WTC11 (cell line): ENCODE measurements around the gene ZNF521.

ENCODE experiments used
- AFF4 ChIP-seq: sonication (generic); formaldehyde crosslinking; IDR thresholded peaks from 2 replicates; pipeline ENCODE4 v1.8.1; 2023; ENCODE audit warnings: mild to moderate bottlenecking, missing genetic modification reagents, borderline replicate concordance
- ATF1 ChIP-seq: sonication (generic); formaldehyde crosslinking; IDR thresholded peaks from 2 replicates; pipeline ENCODE4 v1.8.1; 2023; ENCODE audit warnings: mild to moderate bottlenecking, moderate library complexity, missing genetic modification reagents
- CREB1 ChIP-seq: sonication (generic); formaldehyde crosslinking; IDR thresholded peaks from 2 replicates; pipeline ENCODE4 v1.8.0; 2023; ENCODE audit warnings: mild to moderate bottlenecking, missing genetic modification reagents
- CREM ChIP-seq: sonication (generic); formaldehyde crosslinking; IDR thresholded peaks from 2 replicates; pipeline ENCODE4 v1.8.1; 2022; ENCODE audit warnings: mild to moderate bottlenecking, missing genetic modification reagents, moderate library complexity
- CTCF ChIP-seq: fragments of 200-600 bp; IDR thresholded peaks from 2 replicates; pipeline ENCODE4 v1.8.0; 2022; ENCODE audit warnings: antibody characterized with exemption
- GRHL2 ChIP-seq: fragments of 250-450 bp; sonication (Bioruptor Pico); IDR thresholded peaks from 2 replicates; pipeline ENCODE4 v1.8.0; 2022; ENCODE audit warnings: mild to moderate bottlenecking, moderate library complexity; ENCODE audit not compliant: insufficient replicate concordance, severe bottlenecking
- IRF2 ChIP-seq: sonication (generic); formaldehyde crosslinking; IDR thresholded peaks from 2 replicates; pipeline ENCODE4 v1.8.0; 2022; ENCODE audit warnings: low read depth, missing genetic modification reagents, borderline replicate concordance
- JUN ChIP-seq: sonication (generic); formaldehyde crosslinking; IDR thresholded peaks from 2 replicates; pipeline ENCODE4 v1.8.0; 2023; ENCODE audit warnings: mild to moderate bottlenecking, missing genetic modification reagents
- NR3C1 ChIP-seq: sonication (generic); formaldehyde crosslinking; conservative IDR thresholded peaks from 2 replicates; pipeline ENCODE4 v1.8.1; 2023; ENCODE audit warnings: low read depth, mild to moderate bottlenecking, missing genetic modification reagents
- SP1 ChIP-seq: sonication (generic); formaldehyde crosslinking; conservative IDR thresholded peaks from 2 replicates; pipeline ENCODE4 v1.8.1; 2022; ENCODE audit warnings: missing genetic modification reagents
- ZNF232 ChIP-seq: sonication (generic); formaldehyde crosslinking; IDR thresholded peaks from 2 replicates; pipeline ENCODE4 v1.8.0; 2022; ENCODE audit warnings: mild to moderate bottlenecking, missing genetic modification reagents
- TF ChIP-seq, protein P1 (sequence below): sonication (generic); formaldehyde crosslinking; IDR thresholded peaks from 2 replicates; pipeline ENCODE4 v1.8.1; 2023; ENCODE audit warnings: mild to moderate bottlenecking, moderate library complexity, missing genetic modification reagents

GRCh38 chr18:25125680-25126079 lies 226.3 kb downstream of the ZNF521 start:
- TF ChIP-seq JUN (CRISPR knock-in tag) (no peak), CTCF (no peak), IRF2 (CRISPR knock-in tag) (no peak), ATF1 (no peak), GRHL2 (CRISPR knock-in tag) (no peak), SP1 (CRISPR knock-in tag) (no peak), CREM (CRISPR knock-in tag) (no peak), AFF4 (CRISPR knock-in tag) (no peak), CREB1 (CRISPR knock-in tag) (no peak), ZNF232 (CRISPR knock-in tag) (no peak), NR3C1 (CRISPR knock-in tag) (no peak)
- TF ChIP-seq, protein P1, sequence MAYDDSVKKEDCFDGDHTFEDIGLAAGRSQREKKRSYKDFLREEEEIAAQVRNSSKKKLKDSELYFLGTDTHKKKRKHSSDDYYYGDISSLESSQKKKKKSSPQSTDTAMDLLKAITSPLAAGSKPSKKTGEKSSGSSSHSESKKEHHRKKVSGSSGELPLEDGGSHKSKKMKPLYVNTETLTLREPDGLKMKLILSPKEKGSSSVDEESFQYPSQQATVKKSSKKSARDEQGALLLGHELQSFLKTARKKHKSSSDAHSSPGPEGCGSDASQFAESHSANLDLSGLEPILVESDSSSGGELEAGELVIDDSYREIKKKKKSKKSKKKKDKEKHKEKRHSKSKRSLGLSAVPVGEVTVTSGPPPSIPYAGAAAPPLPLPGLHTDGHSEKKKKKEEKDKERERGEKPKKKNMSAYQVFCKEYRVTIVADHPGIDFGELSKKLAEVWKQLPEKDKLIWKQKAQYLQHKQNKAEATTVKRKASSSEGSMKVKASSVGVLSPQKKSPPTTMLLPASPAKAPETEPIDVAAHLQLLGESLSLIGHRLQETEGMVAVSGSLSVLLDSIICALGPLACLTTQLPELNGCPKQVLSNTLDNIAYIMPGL (CRISPR knock-in tag): no peak
